Cardiac muscle cell (in vitro differentiated cells and primary cell): ENCODE measurements around the gene DNAI4. TPM values are rescaled to one million over a fixed set of nuclear protein-coding genes. Genes with fewer than 3 reads are reported as not detected.
"Not testable (repeated sequence)": the region's sequence is repeated elsewhere in the genome, so short reads cannot be mapped to it uniquely, and the experiment has no call there.

Experiments used
- DNase-seq, 2 donors: peaks; one replicate each; pipeline versions ENCODE4 v3.0.0 to v3.0.0-alpha.2; 2010 to 2017; ENCODE audit warnings: low read depth in 1 of 2, low spot score in 1 of 2
- H3K27ac ChIP-seq: fragments of 200-600 bp; sonication (generic); 2 replicates; pipeline ENCODE4 v1.5.1; 2016
- H3K27me3 ChIP-seq: fragments of 200-600 bp; sonication (generic); 2 replicates; pipeline ENCODE4 v1.6.0; 2016; ENCODE audit warnings: control low read depth
- H3K36me3 ChIP-seq: fragments of 200-600 bp; sonication (generic); 2 replicates; pipeline ENCODE4 v1.5.1; 2016; ENCODE audit warnings: control low read depth
- H3K4me1 ChIP-seq: fragments of 200-600 bp; sonication (generic); 2 replicates; pipeline ENCODE4 v1.8.1; 2017; ENCODE audit warnings: low read depth, mild to moderate bottlenecking, mixed run types
- H3K4me3 ChIP-seq: fragments of 200-600 bp; sonication (generic); 2 replicates; pipeline ENCODE4 v1.5.1; 2016; ENCODE audit warnings: mild to moderate bottlenecking
- H3K9me3 ChIP-seq: fragments of 200-600 bp; sonication (generic); 2 replicates; pipeline ENCODE4 v1.5.1; 2017; ENCODE audit warnings: low read depth, mild to moderate bottlenecking, control low read depth
- CTCF ChIP-seq: IDR thresholded peaks from 2 replicates; pipeline ENCODE4 v1.5.1; 2012; ENCODE audit warnings: low read depth, mild to moderate bottlenecking, low read length
- polyA plus RNA-seq: library from polyadenylated mRNA; unstranded; fragments of >200 nt; fragmentation: Nextera tagmentation; extraction: Ambion mirVana; gene quantifications from 2 replicates; pipeline ENCODE4 v1.2.1, GENCODE V29; 2016
- total RNA-seq: library from RNA; depleted of rRNA; stranded (reverse); fragments of >200 nt; gene quantifications from 2 replicates; pipeline ENCODE4 v1.2.3, GENCODE V29; 2016

DNAI4 gene
- total and polyA plus RNA-seq, 2 experiments from 2014 or later = 5.1 to 14.2 TPM

GRCh38 chr1:66876664-66877063, 48.0 kb downstream of the DNAI4 start:
- H3K9me3 ChIP-seq = no peaks in the 10 kb centered on the region
- no peak for TF ChIP-seq CTCF
- no peak overlapping the region for H3K4me3 ChIP-seq

DNA sequence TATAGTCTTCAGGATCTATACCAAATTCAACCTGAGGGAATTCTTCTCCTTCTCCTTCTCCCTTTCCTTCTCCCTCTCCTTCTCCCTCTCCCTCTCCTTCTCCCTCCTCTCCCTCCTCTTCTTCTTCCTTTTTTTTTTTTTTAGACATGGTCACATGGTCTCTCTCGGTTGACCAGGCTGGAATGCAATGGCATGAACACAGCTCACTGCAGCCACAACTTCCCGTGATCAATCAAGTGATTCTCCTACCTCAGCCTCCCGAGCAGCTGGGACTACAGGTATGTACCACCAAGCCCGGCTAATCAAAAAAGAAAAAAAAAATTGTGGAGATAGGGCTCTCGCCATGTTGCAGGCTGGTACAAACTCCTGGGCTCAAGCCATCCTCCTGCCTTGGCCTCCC, 51.5 kb downstream of the DNAI4 start:
- Histone ChIP-seq H3K36me3 (no peaks in the 10 kb centered on the region), H3K9me3 (no peaks in the 10 kb centered on the region), H3K4me3 (no peak overlapping the region), H3K27me3 (no peaks in the 10 kb centered on the region), H3K4me1 (no peaks in the 10 kb centered on the region), H3K27ac (no peak overlapping the region)
- DNase-seq = no peak
- TF ChIP-seq CTCF = no peak

More at GRCh38 chr1:66876664-66877063, 48.0 kb downstream of the DNAI4 start:
- H3K4me1 ChIP-seq = no peaks in the 10 kb centered on the region
- no peak overlapping the region for H3K27ac ChIP-seq
- DNase-seq = no peak
- no peaks in the 10 kb centered on the region for H3K27me3 ChIP-seq
- H3K36me3 ChIP-seq = no peaks in the 10 kb centered on the region

DNA sequence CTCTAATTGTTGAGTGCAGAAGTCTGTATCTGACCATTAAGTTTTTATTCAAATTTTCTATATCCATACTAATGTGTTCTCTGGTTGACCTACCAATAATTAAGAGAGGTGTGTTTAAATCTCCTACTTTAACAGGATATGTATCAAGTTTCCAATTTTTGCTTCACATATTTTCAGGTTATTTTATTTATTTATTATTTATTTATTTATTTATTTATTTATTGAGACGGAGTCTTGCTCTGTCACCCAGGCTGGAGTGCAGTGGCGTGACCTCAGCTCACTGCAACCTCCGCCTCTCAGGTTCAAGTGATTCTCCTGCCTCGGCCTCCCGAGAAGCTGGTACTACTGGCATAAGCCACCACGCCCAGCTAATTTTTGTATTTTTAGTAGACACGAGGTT, 52.6 kb downstream of the DNAI4 start:
- H3K27ac ChIP-seq, H3K9me3 ChIP-seq, H3K36me3 ChIP-seq, H3K4me1 ChIP-seq, H3K4me3 ChIP-seq, H3K27me3 ChIP-seq, DNase-seq: not testable (repeated sequence)

GRCh38 chr1:66867501-66867900, 57.2 kb downstream of the DNAI4 start:
- no peaks in the 10 kb centered on the region for H3K9me3 ChIP-seq
- no peak for TF ChIP-seq CTCF
- H3K4me3 ChIP-seq = no peak overlapping the region

GRCh38 chr1:66860529-66860928, 64.1 kb downstream of the DNAI4 start:
- no peak overlapping the region for H3K4me3 ChIP-seq
- no peak for TF ChIP-seq CTCF

More at GRCh38 chr1:66867501-66867900, 57.2 kb downstream of the DNAI4 start:
- no peaks in the 10 kb centered on the region for H3K36me3 ChIP-seq
- H3K27ac ChIP-seq = no peak overlapping the region
- no peaks in the 10 kb centered on the region for H3K27me3 ChIP-seq
- no peaks in the 10 kb centered on the region for H3K4me1 ChIP-seq
- DNase-seq = no peak

GRCh38 chr1:66853379-66853778, 71.3 kb downstream of the DNAI4 start:
- no peak overlapping the region for H3K27ac ChIP-seq
- no peaks in the 10 kb centered on the region for H3K9me3 ChIP-seq
- H3K4me1 ChIP-seq = peaks cover 1% of the 10 kb centered on the region
- TF ChIP-seq CTCF = no peak
- no peaks in the 10 kb centered on the region for H3K27me3 ChIP-seq
- no peaks in the 10 kb centered on the region for H3K36me3 ChIP-seq
- H3K4me3 ChIP-seq = no peak overlapping the region
- no peak for DNase-seq

More at GRCh38 chr1:66860529-66860928, 64.1 kb downstream of the DNAI4 start:
- H3K27ac ChIP-seq = no peak overlapping the region
- DNase-seq = no peak
- H3K9me3 ChIP-seq = no peaks in the 10 kb centered on the region
- no peaks in the 10 kb centered on the region for H3K4me1 ChIP-seq
- no peaks in the 10 kb centered on the region for H3K36me3 ChIP-seq
- H3K27me3 ChIP-seq = no peaks in the 10 kb centered on the region
